ENCODE data around the gene ABCB9.

The ABCB9 gene

GRCh38 chr12:122948605-122949004, 17.7 kb downstream of the ABCB9 start:
- Histone ChIP-seq H3K36me3 (ENCODE audit: control insufficient read depth, low read length) (no peaks in the 10 kb centered on the region), H3K4me1 (ENCODE audit: control insufficient read depth, low read length) (peaks cover 7% of the 10 kb centered on the region), H4K20me1 (ENCODE audit: control insufficient read depth, insufficient read depth, low read depth, low read length) (no peaks in the 10 kb centered on the region), H3K79me2 (ENCODE audit: control insufficient read depth, low read length) (no peaks in the 10 kb centered on the region), H3F3A (ENCODE audit: control insufficient read depth, insufficient read depth) (no peaks in the 10 kb centered on the region), H3K4me3 (ENCODE audit: low read length) (no peak overlapping the region), H3K4me2 (ENCODE audit: low read length) (no peak overlapping the region), H3K27ac (ENCODE audit: low read depth, low read length) (no peak overlapping the region), H3K27me3 (ENCODE audit: control insufficient read depth, low read length) (no peaks in the 10 kb centered on the region), H3K9me3 (ENCODE audit: control insufficient read depth, insufficient read depth, low read length) (no peaks in the 10 kb centered on the region), H3K9me2 (replicated peaks; ENCODE audit: control insufficient read depth, low read length) (no peaks in the 10 kb centered on the region)
- TF ChIP-seq EZH2phosphoT487 (IDR thresholded peaks at IDR 0.05; ENCODE audit: borderline replicate concordance, low read length) (no peak), CTCF (IDR thresholded peaks at IDR 0.05; ENCODE audit: low read depth, low read length, poor library complexity, severe bottlenecking) (no peak)

- Histone ChIP-seq H3K4me2 (ENCODE audit: low read length) (no peak overlapping the region), H3K36me3 (ENCODE audit: control insufficient read depth, low read length) (no peaks in the 10 kb centered on the region), H3K9me2 (replicated peaks; ENCODE audit: control insufficient read depth, low read length) (no peaks in the 10 kb centered on the region), H3F3A (ENCODE audit: control insufficient read depth, insufficient read depth) (no peaks in the 10 kb centered on the region), H3K27me3 (ENCODE audit: control insufficient read depth, low read length) (no peaks in the 10 kb centered on the region), H3K4me1 (ENCODE audit: control insufficient read depth, low read length) (peaks cover 7% of the 10 kb centered on the region), H4K20me1 (ENCODE audit: control insufficient read depth, insufficient read depth, low read depth, low read length) (no peaks in the 10 kb centered on the region), H3K4me3 (ENCODE audit: low read length) (no peak overlapping the region), H3K27ac (ENCODE audit: low read depth, low read length) (no peak overlapping the region), H3K9me3 (ENCODE audit: control insufficient read depth, insufficient read depth, low read length) (no peaks in the 10 kb centered on the region), H3K79me2 (ENCODE audit: control insufficient read depth, low read length) (no peaks in the 10 kb centered on the region)
- TF ChIP-seq EZH2phosphoT487 (IDR thresholded peaks at IDR 0.05; ENCODE audit: borderline replicate concordance, low read length): no peak
- no peak for TF ChIP-seq CTCF (IDR thresholded peaks at IDR 0.05; ENCODE audit: low read depth, low read length, poor library complexity, severe bottlenecking)
Measured at GRCh38 chr12:122947352-122947792, 18.9 kb downstream of the ABCB9 start.

- peak; percentile 29 for TF ChIP-seq CTCF (IDR thresholded peaks at IDR 0.05; ENCODE audit: low read depth, low read length, poor library complexity, severe bottlenecking)
- no peak for TF ChIP-seq EZH2phosphoT487 (IDR thresholded peaks at IDR 0.05; ENCODE audit: borderline replicate concordance, low read length)
- Histone ChIP-seq H3K27me3 (ENCODE audit: control insufficient read depth, low read length) (no peaks in the 10 kb centered on the region), H3K4me1 (ENCODE audit: control insufficient read depth, low read length) (peaks cover 7% of the 10 kb centered on the region), H3K36me3 (ENCODE audit: control insufficient read depth, low read length) (no peaks in the 10 kb centered on the region), H3K9me2 (replicated peaks; ENCODE audit: control insufficient read depth, low read length) (no peaks in the 10 kb centered on the region), H3F3A (ENCODE audit: control insufficient read depth, insufficient read depth) (no peaks in the 10 kb centered on the region), H3K4me3 (ENCODE audit: low read length) (no peak overlapping the region), H3K27ac (ENCODE audit: low read depth, low read length) (no peak overlapping the region), H3K9me3 (ENCODE audit: control insufficient read depth, insufficient read depth, low read length) (no peaks in the 10 kb centered on the region), H3K4me2 (ENCODE audit: low read length) (no peak overlapping the region), H3K79me2 (ENCODE audit: control insufficient read depth, low read length) (no peaks in the 10 kb centered on the region), H4K20me1 (ENCODE audit: control insufficient read depth, insufficient read depth, low read depth, low read length) (no peaks in the 10 kb centered on the region)
Measured at GRCh38 chr12:122946690-122947341, 19.4 kb downstream of the ABCB9 start.

All from DOHH2 (cell line).